Measurements from ENCODE around the gene COL24A1.
"Not testable (repeated sequence)": the region's sequence is repeated elsewhere in the genome, so short reads cannot be mapped to it uniquely, and the experiment has no call there.

The COL24A1 gene

GRCh38 chr1:85976516-85977205 lies 179.9 kb downstream of the COL24A1 start:
- no peak for DNase-seq

GRCh38 chr1:85975912-85976371 lies 180.6 kb downstream of the COL24A1 start:
- DNase-seq, result no peak

- DNase-seq, result no peak
Observed at GRCh38 chr1:85962457-85962856, 194.1 kb downstream of the COL24A1 start.

- DNase-seq, result no peak
Observed at GRCh38 chr1:85957760-85958159, 198.8 kb downstream of the COL24A1 start.

- not testable (repeated sequence) for DNase-seq
Observed at GRCh38 chr1:85955218-85955617, 201.4 kb downstream of the COL24A1 start.

- DNase-seq, result peak; percentile 25
Observed at GRCh38 chr1:85952460-85952859, 204.1 kb downstream of the COL24A1 start.

- DNase-seq, result no peak
Observed at GRCh38 chr1:85947186-85947585, 209.4 kb downstream of the COL24A1 start.

- DNase-seq, result no peak
Observed at GRCh38 chr1:85943945-85944344, 212.6 kb downstream of the COL24A1 start.

GRCh38 chr1:85943526-85943925 lies 213.0 kb downstream of the COL24A1 start:
- DNase-seq, result no peak

- DNase-seq, result peak; percentile 47
Observed at GRCh38 chr1:85940656-85941306, 215.8 kb downstream of the COL24A1 start.

- no peak for DNase-seq
Observed at GRCh38 chr1:85938829-85939228, 217.7 kb downstream of the COL24A1 start.

GRCh38 chr1:85936470-85936869 lies 220.1 kb downstream of the COL24A1 start:
- no peak for DNase-seq

GRCh38 chr1:85936057-85936456 lies 220.5 kb downstream of the COL24A1 start:
- DNase-seq, result no peak

- DNase-seq, result peak; percentile 9
Observed at GRCh38 chr1:85935234-85935633, 221.3 kb downstream of the COL24A1 start.

GRCh38 chr1:85934516-85934915 lies 222.1 kb downstream of the COL24A1 start:
- DNase-seq, result peak; percentile 38

- DNase-seq, result no peak
Observed at GRCh38 chr1:85933961-85934360, 222.6 kb downstream of the COL24A1 start.

- DNase-seq, result no peak
Observed at GRCh38 chr1:85911742-85912141, 244.8 kb downstream of the COL24A1 start.

GRCh38 chr1:85900921-85901320 lies 255.7 kb downstream of the COL24A1 start:
- DNase-seq, result no peak

- DNase-seq, result no peak
Observed at GRCh38 chr1:85898861-85899260, 257.7 kb downstream of the COL24A1 start.

GRCh38 chr1:85894651-85895050 lies 261.9 kb downstream of the COL24A1 start:
- DNase-seq, result peak; percentile 70

- no peak for DNase-seq
Observed at GRCh38 chr1:85892366-85892765, 264.2 kb downstream of the COL24A1 start.

- DNase-seq, result no peak
Observed at GRCh38 chr1:85889870-85890269, 266.7 kb downstream of the COL24A1 start.

- no peak for DNase-seq
Observed at GRCh38 chr1:85888921-85889320, 267.7 kb downstream of the COL24A1 start.

GRCh38 chr1:85884372-85885035 lies 272.1 kb downstream of the COL24A1 start:
- DNase-seq, result peak; percentile 24

Measured in eye (tissue), 1 donor.